T-helper 1 cell treated with Interleukin-12 subunit alpha and Interleukin-12 subunit beta and Interleukin-4 antibody, amounts not matched to agents 30 ng/mL and 1 ng/mL, for 36 hours (primary cell): ENCODE measurements around the gene CHTOP. TPM values are rescaled to one million over a fixed set of nuclear protein-coding genes. Genes with fewer than 3 reads are reported as not detected.
"Not testable (repeated sequence)": the region's sequence is repeated elsewhere in the genome, so short reads cannot be mapped to it uniquely, and the experiment has no call there.

ENCODE experiments used
- intact Hi-C: fragments of 100-400 bp; cut with micrococcal nuclease; formaldehyde crosslinking; loops from one replicate; pipeline ENCODE4 v1.15.1; 2024
- total RNA-seq: library from RNA; stranded (reverse); gene quantifications from 2 replicates; pipeline ENCODE4 v1.2.3, GENCODE V29; 2022

CHTOP gene
- total RNA-seq, 1 donor from 2014 or later: 105 TPM

GRCh38 chr1:153631047-153632022 is 2.5 kb upstream of the CHTOP start:
- intact Hi-C loops: loop anchor here (5.0 kb wide), 3 partner anchors 116 to 641 kb away; partner anchors contain the start of genes CREB3L4 and HAX1

- intact Hi-C loops: loop anchor here (1.0 to 5.0 kb wide), 6 partner anchors 95 to 639 kb away; partner anchors contain the start of genes CREB3L4, HAX1, INTS3 and RPS27
Measured at GRCh38 chr1:153633161-153633753, 609 bp upstream of the CHTOP start.

GRCh38 chr1:153635872-153636271 is 2.0 kb downstream of the CHTOP start:
- intact Hi-C loops: no loop called here

GRCh38 chr1:153636312-153636711 is 2.4 kb downstream of the CHTOP start:
- intact Hi-C loops: no loop called here

GRCh38 chr1:153638261-153638660 is 4.4 kb downstream of the CHTOP start:
- intact Hi-C loops: no loop called here

GRCh38 chr1:153639280-153639679 is 5.4 kb downstream of the CHTOP start:
- intact Hi-C loops: no loop called here

GRCh38 chr1:153640213-153640612 is 6.3 kb downstream of the CHTOP start:
- intact Hi-C loops: not testable (repeated sequence)

GRCh38 chr1:153640861-153641260 is 7.0 kb downstream of the CHTOP start:
- intact Hi-C loops: no loop called here

GRCh38 chr1:153642161-153642560 is 8.3 kb downstream of the CHTOP start:
- intact Hi-C loops: no loop called here

GRCh38 chr1:153643100-153643499 is 9.2 kb downstream of the CHTOP start:
- intact Hi-C loops: no loop called here

- intact Hi-C loops: no loop called here
Measured at GRCh38 chr1:153643816-153644215, 9.9 kb downstream of the CHTOP start.

GRCh38 chr1:153646672-153647345 is 12.9 kb downstream of the CHTOP start:
- intact Hi-C loops: no loop called here

GRCh38 chr1:153647346-153647714 is 13.5 kb downstream of the CHTOP start:
- intact Hi-C loops: no loop called here

- intact Hi-C loops: no loop called here
Measured at GRCh38 chr1:153648000-153648643, 14.3 kb downstream of the CHTOP start.

- intact Hi-C loops: no loop called here
Measured at GRCh38 chr1:153649137-153649862, 15.4 kb downstream of the CHTOP start.

GRCh38 chr1:153649863-153650235 is 16.0 kb downstream of the CHTOP start:
- intact Hi-C loops: no loop called here

- intact Hi-C loops: no loop called here
Measured at GRCh38 chr1:153651771-153652170, 17.9 kb downstream of the CHTOP start.

- intact Hi-C loops: no loop called here
Measured at GRCh38 chr1:153652805-153653500, 19.1 kb downstream of the CHTOP start.

- intact Hi-C loops: loop anchor here (5.0 kb wide), 2 partner anchors 267 to 302 kb away; partner anchors contain the start of genes CRTC2 and GATAD2B
Measured at GRCh38 chr1:153655333-153655732, 21.5 kb downstream of the CHTOP start.
